ENCODE data around the gene NDUFA8. TPM values are rescaled to one million over a fixed set of nuclear protein-coding genes. Genes with fewer than 3 reads are reported as not detected.

NDUFA8 gene
- total RNA-seq, 1 donor from 2014 or later: 32.4 TPM

- H3K4me1 ChIP-seq: no peaks in the 10 kb centered on the region
- no peaks in the 10 kb centered on the region for H3K27me3 ChIP-seq
- intact Hi-C loops (cut with DNase I): no loop called here
- no peaks in the 10 kb centered on the region for H3K36me3 ChIP-seq
- no peaks in the 10 kb centered on the region for H3K9me3 ChIP-seq
- H3K27ac ChIP-seq: no peak overlapping the region
- DNase-seq (ENCODE audit: extremely low spot score in 2 of 2): peak in 1 of 2 donors; percentile 70
- TF ChIP-seq POLR2AphosphoS5 (IDR thresholded peaks at IDR 0.05; ENCODE audit: insufficient read depth in 1 of 2, low read depth in 1 of 2): no peak
- TF ChIP-seq POLR2A (IDR thresholded peaks at IDR 0.05): no peak
- TF ChIP-seq CTCF (IDR thresholded peaks at IDR 0.05): no peak
- H3K4me3 ChIP-seq: no peak overlapping the region
These were observed 24.6 kb downstream of the NDUFA8 start for GRCh38 chr9:122134822-122135528.

DNA sequence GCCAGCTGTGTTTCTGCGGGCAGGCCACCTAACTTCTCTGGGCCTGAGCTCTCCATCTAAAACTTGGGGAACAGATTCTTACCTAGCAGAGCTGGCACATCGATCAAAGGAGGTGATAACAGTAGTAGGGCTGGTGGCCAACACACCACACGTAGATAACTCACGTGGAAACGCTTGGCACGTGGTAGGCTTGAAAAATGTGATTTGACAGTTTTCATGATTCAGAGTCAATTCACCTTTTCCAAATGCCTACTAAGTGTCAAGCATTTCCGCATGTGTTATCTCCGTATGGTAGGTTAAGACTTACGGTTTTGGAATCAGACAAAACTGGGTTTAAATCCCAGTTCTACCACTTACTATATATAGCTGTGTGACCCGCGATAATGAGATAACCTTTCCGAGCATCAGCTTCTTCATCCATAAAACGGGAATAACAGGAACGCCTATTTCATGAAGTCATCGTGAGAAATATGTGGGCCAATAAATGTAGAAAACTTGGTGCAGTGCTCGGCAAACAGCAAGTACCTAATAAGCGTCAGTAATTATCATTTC lies 25.5 kb downstream of the NDUFA8 start:
- no peaks in the 10 kb centered on the region for H3K27me3 ChIP-seq
- H3K4me3 ChIP-seq: no peak overlapping the region
- no peak for DNase-seq (ENCODE audit: extremely low spot score in 2 of 2)
- H3K9me3 ChIP-seq: no peaks in the 10 kb centered on the region
- no peaks in the 10 kb centered on the region for H3K36me3 ChIP-seq
- intact Hi-C loops (cut with DNase I): no loop called here
- H3K4me1 ChIP-seq: no peaks in the 10 kb centered on the region
- H3K27ac ChIP-seq: no peak overlapping the region
- TF ChIP-seq POLR2AphosphoS5 (IDR thresholded peaks at IDR 0.05; ENCODE audit: insufficient read depth in 1 of 2, low read depth in 1 of 2) (peak in 1 of 2 donors; percentile 7), POLR2A (IDR thresholded peaks at IDR 0.05) (no peak), CTCF (IDR thresholded peaks at IDR 0.05) (no peak)

DNA sequence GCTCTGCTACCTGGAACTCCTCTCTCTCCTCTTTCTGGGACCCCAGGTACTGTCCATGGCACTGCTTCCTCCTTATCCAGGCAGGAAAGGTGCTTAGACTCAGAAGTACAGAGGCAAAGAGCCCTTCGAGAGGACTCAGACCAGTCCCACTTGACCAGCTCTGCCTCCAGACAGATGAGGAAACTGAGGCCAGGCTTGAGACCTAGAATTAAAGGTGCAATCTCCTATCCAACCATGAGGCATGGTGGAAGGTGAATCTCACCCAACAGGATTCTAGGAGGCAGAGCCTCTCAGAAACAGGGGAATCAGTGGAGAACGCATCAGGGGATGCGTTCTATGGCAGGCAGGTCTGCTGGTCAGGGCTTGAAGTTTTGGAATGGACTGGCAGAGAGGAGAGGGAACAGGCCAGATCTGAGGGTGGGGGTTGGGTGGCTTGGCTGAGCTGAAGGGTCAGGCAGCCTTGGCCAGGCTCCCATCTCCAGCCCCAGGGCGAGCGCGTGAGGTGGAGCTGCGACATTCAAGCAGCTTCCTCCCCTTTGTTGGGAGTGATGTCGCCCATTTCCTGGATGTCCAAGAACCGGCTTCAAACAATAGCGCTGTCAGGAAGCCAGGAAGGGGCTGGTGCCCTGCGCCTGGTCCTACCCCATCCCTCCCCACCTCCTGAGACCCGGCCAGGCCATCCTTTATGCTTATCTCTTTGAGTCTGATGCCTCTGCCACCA lies 26.2 kb downstream of the NDUFA8 start:
- no peaks in the 10 kb centered on the region for H3K9me3 ChIP-seq
- TF ChIP-seq POLR2A (IDR thresholded peaks at IDR 0.05) (no peak), POLR2AphosphoS5 (IDR thresholded peaks at IDR 0.05; ENCODE audit: insufficient read depth in 1 of 2, low read depth in 1 of 2) (peak in 1 of 2 donors; percentile 42), CTCF (IDR thresholded peaks at IDR 0.05) (no peak)
- no peaks in the 10 kb centered on the region for H3K36me3 ChIP-seq
- intact Hi-C loops (cut with DNase I): no loop called here
- H3K27me3 ChIP-seq: no peaks in the 10 kb centered on the region
- peak in 1 of 2 donors; percentile 93 for DNase-seq (ENCODE audit: extremely low spot score in 2 of 2)
- H3K27ac ChIP-seq: no peak overlapping the region
- no peaks in the 10 kb centered on the region for H3K4me1 ChIP-seq
- H3K4me3 ChIP-seq: no peak overlapping the region

DNA sequence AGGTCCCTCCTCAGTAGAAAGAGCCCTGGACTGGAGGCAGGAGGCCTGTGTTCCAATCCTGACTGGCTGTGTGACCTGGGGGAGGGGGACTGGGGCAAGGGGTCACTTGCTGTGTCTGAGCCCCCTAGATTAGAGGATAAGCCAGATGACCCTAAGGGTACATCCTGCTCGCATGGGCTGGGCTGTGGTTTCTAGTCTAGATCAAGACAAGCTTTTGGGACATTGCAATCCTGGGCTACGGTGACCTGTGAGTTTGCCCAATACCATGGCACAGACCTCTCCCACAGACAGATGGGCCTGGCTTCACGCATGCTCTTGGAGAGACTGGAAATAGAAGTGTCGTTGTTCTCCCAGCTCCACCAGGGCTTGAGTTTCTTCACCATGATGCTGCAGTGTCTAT lies 27.0 kb downstream of the NDUFA8 start:
- no peak overlapping the region for H3K27ac ChIP-seq
- H3K36me3 ChIP-seq: no peaks in the 10 kb centered on the region
- no peaks in the 10 kb centered on the region for H3K9me3 ChIP-seq
- no peaks in the 10 kb centered on the region for H3K4me1 ChIP-seq
- intact Hi-C loops (cut with DNase I): no loop called here
- no peak for DNase-seq (ENCODE audit: extremely low spot score in 2 of 2)
- TF ChIP-seq POLR2AphosphoS5 (IDR thresholded peaks at IDR 0.05; ENCODE audit: insufficient read depth in 1 of 2, low read depth in 1 of 2) (no peak), POLR2A (IDR thresholded peaks at IDR 0.05) (no peak), CTCF (IDR thresholded peaks at IDR 0.05) (no peak)
- H3K4me3 ChIP-seq: no peak overlapping the region
- H3K27me3 ChIP-seq: no peaks in the 10 kb centered on the region

Measured in vagina (tissue), 2 donors.